GM10248 (cell line): ENCODE data around the gene CTNS.

Experiments used
- CTCF ChIA-PET: fragments of 300-600 bp; sonication (Branson Sonifier 250); formaldehyde crosslinking; extraction: SDS; loops from one replicate; lab custom pipeline; 2021; ENCODE audit warnings: antibody characterized with exemption; lab: Yijun Ruan, JAX
- POLR2A ChIA-PET: fragments of 350-650 bp; sonication (Branson Sonifier 250); formaldehyde crosslinking; extraction: SDS; loops from one replicate; lab custom pipeline; 2020; ENCODE audit warnings: antibody characterized with exemption; lab: Yijun Ruan, JAX
- DNase-seq: peaks from one replicate; pipeline ENCODE4 v3.0.0; 2012; ENCODE audit errors: extremely low spot score
- CTCF ChIP-seq: IDR thresholded peaks from 2 replicates; pipeline ENCODE4 v1.5.1; 2012; ENCODE audit warnings: mild to moderate bottlenecking, low read depth; ENCODE audit errors: extremely low read depth, missing control alignments, control extremely low read depth

The CTNS gene

GRCh38 chr17:3594051-3594800 is 42.3 kb upstream of the CTNS start:
- no peak for DNase-seq
- ChIA-PET POLR2A (interaction anchor here (0.6 kb wide), 1 partner anchor 990 kb away, joined by 3 read pairs; the partner anchor contains the start of gene SMTNL2), CTCF (no interaction called here)
- TF ChIP-seq CTCF: no peak

- POLR2A ChIA-PET: no interaction called here
- CTCF ChIA-PET: no interaction called here
- no peak for TF ChIP-seq CTCF
- DNase-seq: no peak
These were observed 41.6 kb upstream of the CTNS start for GRCh38 chr17:3594976-3595375.

GRCh38 chr17:3596804-3597464 is 39.6 kb upstream of the CTNS start:
- ChIA-PET CTCF (no interaction called here), POLR2A (no interaction called here)
- TF ChIP-seq CTCF: no peak
- DNase-seq: no peak

- CTCF ChIA-PET: no interaction called here
- no peak for DNase-seq
- POLR2A ChIA-PET: no interaction called here
- TF ChIP-seq CTCF: no peak
These were observed 38.5 kb upstream of the CTNS start for GRCh38 chr17:3598078-3598477.

GRCh38 chr17:3600529-3601205 is 35.9 kb upstream of the CTNS start:
- ChIA-PET CTCF (interaction anchor here (1.2 to 4.6 kb wide), 3 partner anchors 10 to 63 kb away, joined by 3 to 37 read pairs (median 12); no protein-coding TSS in a partner anchor), POLR2A (no interaction called here)
- TF ChIP-seq CTCF: no peak
- no peak for DNase-seq

- POLR2A ChIA-PET: no interaction called here
- TF ChIP-seq CTCF: peak; percentile 43
- CTCF ChIA-PET: interaction anchor here (1.0 to 4.6 kb wide), 17 partner anchors 8 to 128 kb away, joined by 3 to 37 read pairs (median 4); partner anchors contain the start of genes CTNS and SHPK
- no peak for DNase-seq
These were observed 34.1 kb upstream of the CTNS start for GRCh38 chr17:3602499-3602898.
